Thyroid gland (tissue), 4 donors: ENCODE data around the gene ZNF83.

Experiments
- POLR2A ChIP-seq, 2 donors: fragments of 450-650 bp; IDR thresholded peaks; one replicate each; pipeline ENCODE4 v1.6.1; 2017; ENCODE audit warnings: antibody characterized with exemption in 2 of 2, mild to moderate bottlenecking in 2 of 2, moderate library complexity in 1 of 2
- TF ChIP-seq, protein P1 (sequence below), 6 experiments: fragments of 200-600 bp in 3 of 6; fragments of 450-650 bp in 3 of 6; sonication (generic) in 3 of 6; IDR thresholded peaks; one replicate each; pipeline ENCODE4 v1.5.1; 2016 to 2019; ENCODE audit warnings: antibody characterized with exemption in 6 of 6, mild to moderate bottlenecking in 2 of 6, inconsistent platforms in 1 of 6, moderate library complexity in 1 of 6

DNA sequence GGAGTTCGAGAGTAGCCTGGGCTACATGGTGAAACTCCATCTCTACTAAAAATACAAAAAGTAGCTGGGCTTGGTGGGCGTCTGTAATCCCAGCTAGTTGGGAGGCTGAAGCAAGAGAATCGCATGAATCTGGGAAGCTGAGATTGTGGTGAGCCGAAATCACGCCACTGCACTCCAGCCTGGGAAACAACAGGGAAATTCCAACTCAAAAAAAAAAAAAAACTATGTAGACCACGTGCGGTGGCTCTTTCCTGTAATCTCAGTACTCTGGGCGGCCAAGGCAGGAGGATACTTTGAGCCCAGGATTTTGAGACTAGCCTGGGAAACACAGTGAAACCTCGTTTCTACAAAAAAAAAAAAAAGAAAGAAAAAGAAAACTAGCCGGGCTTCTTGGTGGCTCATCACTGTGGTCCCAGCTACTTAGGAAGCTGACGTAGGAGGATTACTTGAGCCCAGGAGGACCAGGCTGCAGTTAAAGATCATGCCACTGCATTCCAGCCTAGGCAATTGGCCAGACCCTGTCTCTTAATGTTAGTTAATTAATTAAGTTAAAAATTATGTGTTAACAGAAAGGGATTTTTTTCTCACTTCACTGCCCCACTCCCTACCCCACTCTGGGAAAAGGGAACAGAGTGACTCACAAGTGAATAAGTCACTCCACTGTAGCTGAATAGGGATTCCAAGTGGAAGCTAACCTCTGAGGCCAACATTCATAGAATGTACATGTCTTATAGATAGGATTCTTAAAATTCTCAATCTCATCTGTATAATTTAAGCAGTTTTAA, 2.2 kb downstream of the ZNF83 start:
- TF ChIP-seq POLR2A (IDR thresholded peaks at IDR 0.05): no peak
- TF ChIP-seq, protein P1, sequence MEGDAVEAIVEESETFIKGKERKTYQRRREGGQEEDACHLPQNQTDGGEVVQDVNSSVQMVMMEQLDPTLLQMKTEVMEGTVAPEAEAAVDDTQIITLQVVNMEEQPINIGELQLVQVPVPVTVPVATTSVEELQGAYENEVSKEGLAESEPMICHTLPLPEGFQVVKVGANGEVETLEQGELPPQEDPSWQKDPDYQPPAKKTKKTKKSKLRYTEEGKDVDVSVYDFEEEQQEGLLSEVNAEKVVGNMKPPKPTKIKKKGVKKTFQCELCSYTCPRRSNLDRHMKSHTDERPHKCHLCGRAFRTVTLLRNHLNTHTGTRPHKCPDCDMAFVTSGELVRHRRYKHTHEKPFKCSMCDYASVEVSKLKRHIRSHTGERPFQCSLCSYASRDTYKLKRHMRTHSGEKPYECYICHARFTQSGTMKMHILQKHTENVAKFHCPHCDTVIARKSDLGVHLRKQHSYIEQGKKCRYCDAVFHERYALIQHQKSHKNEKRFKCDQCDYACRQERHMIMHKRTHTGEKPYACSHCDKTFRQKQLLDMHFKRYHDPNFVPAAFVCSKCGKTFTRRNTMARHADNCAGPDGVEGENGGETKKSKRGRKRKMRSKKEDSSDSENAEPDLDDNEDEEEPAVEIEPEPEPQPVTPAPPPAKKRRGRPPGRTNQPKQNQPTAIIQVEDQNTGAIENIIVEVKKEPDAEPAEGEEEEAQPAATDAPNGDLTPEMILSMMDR (IDR thresholded peaks at IDR 0.05): no peak
